ENCODE measurements around the gene ALDH16A1. TPM values are rescaled to one million over a fixed set of nuclear protein-coding genes. Genes with fewer than 3 reads are reported as not detected.

ALDH16A1 gene
- total RNA-seq, 1 experiment from 2014 or later = 51.7 TPM

DNA sequence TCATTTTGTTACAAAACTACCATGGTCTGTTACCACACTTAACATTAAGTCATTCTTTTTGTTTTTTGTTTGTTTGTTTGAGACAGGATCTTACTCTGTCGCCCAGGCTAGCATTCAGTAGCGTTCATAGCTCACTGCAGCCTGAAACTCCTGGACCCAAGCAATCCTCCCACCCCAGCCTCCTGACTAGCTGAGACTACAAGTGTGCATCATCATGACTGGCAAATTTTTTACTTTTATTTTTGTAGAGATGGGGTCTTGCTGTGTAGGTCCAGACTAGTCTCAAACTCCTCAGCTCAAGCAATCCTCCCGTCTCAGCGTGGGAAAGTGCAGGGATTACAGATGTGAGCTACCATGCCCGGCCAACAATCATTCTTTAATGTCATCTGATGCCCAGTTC, 3.3 kb downstream of the ALDH16A1 start:
- WGBS (ENCODE audit: extremely low coverage, insufficient read length, low lambda C conversion rate) = no CpG with 5 or more reads among the region's 5 CpGs
- Histone ChIP-seq H3K4ac (ENCODE audit: low read depth, low read length) (no peak overlapping the region), H3K4me2 (ENCODE audit: insufficient read depth, insufficient read length, low read length) (no peak overlapping the region), H3K18ac (ENCODE audit: insufficient read length, low read depth, low read length) (no peak overlapping the region), H3K27ac (ENCODE audit: insufficient read length, low read depth, low read length) (no peak overlapping the region), H4K91ac (ENCODE audit: insufficient read length, low read depth, low read length) (no peak overlapping the region), H3K79me1 (ENCODE audit: insufficient read depth, low read depth, low read length, poor library complexity, severe bottlenecking) (peaks cover 3% of the 10 kb centered on the region), H3K9ac (ENCODE audit: extremely low read depth, insufficient read length, low read length) (no peak overlapping the region), H3K4me1 (ENCODE audit: insufficient read depth, low read length) (no peaks in the 10 kb centered on the region), H2BK20ac (ENCODE audit: low read depth, low read length, poor library complexity, severe bottlenecking) (no peak overlapping the region), H4K8ac (replicated peaks; ENCODE audit: insufficient read length, low read depth, low read length) (no peak overlapping the region), H3K23me2 (ENCODE audit: insufficient read length, low read depth, low read length, poor library complexity, severe bottlenecking) (peaks cover 5% of the 10 kb centered on the region), H3K9me3 (ENCODE audit: control insufficient read depth, low read depth, low read length) (no peaks in the 10 kb centered on the region), H3K79me2 (ENCODE audit: insufficient read depth, low read length) (no peaks in the 10 kb centered on the region), H3K14ac (ENCODE audit: insufficient read depth, low read length) (no peak overlapping the region), H3T11ph (ENCODE audit: low read length) (no peak overlapping the region), H2BK12ac (ENCODE audit: insufficient read length, low read depth, low read length) (no peak overlapping the region), H2AK5ac (ENCODE audit: insufficient read length, low read length) (no peak overlapping the region), H4K5ac (ENCODE audit: insufficient read length, low read depth, low read length) (no peak overlapping the region), H2BK120ac (ENCODE audit: low read depth, low read length, poor library complexity, severe bottlenecking) (no peak overlapping the region), H2BK15ac (ENCODE audit: low read depth, low read length) (no peak overlapping the region), H3K56ac (ENCODE audit: insufficient read length, low read depth, low read length) (no peak overlapping the region), H2BK5ac (ENCODE audit: insufficient read length, low read length) (no peak overlapping the region), H3K27me3 (ENCODE audit: insufficient read depth, low read length) (no peaks in the 10 kb centered on the region), H2AFZ (ENCODE audit: low read length) (no peak overlapping the region), H4K20me1 (ENCODE audit: control insufficient read depth, insufficient read depth, insufficient read length) (no peaks in the 10 kb centered on the region), H3K23ac (ENCODE audit: insufficient read length, low read depth, low read length) (no peak overlapping the region)
- Mint-ChIP-seq H3K36me3 (ENCODE audit: insufficient read depth in 1 of 3, low read depth in 3 of 3) (peaks cover 17 to 37% (median 31%) of the 10 kb centered on the region in 3 experiments), H3K4me1 (peaks cover 0 to 10% of the 10 kb centered on the region in 2 experiments; a peak in 2 of 4 replicates), H3K27ac (no peak overlapping the region), H3K4me3 (no peak overlapping the region), H3K9me3 (no peaks in the 10 kb centered on the region; a peak in 1 of 5 replicates), H3K27me3 (ENCODE audit: low read depth) (no peaks in the 10 kb centered on the region; the same call in 1 of the 2 replicates)
- TF ChIP-seq, protein P1, sequence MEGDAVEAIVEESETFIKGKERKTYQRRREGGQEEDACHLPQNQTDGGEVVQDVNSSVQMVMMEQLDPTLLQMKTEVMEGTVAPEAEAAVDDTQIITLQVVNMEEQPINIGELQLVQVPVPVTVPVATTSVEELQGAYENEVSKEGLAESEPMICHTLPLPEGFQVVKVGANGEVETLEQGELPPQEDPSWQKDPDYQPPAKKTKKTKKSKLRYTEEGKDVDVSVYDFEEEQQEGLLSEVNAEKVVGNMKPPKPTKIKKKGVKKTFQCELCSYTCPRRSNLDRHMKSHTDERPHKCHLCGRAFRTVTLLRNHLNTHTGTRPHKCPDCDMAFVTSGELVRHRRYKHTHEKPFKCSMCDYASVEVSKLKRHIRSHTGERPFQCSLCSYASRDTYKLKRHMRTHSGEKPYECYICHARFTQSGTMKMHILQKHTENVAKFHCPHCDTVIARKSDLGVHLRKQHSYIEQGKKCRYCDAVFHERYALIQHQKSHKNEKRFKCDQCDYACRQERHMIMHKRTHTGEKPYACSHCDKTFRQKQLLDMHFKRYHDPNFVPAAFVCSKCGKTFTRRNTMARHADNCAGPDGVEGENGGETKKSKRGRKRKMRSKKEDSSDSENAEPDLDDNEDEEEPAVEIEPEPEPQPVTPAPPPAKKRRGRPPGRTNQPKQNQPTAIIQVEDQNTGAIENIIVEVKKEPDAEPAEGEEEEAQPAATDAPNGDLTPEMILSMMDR (conservative IDR thresholded peaks at IDR 0.05) = no peak
- DNase-seq = no peak

Data from H9 (cell line).